Ecto neural progenitor cell (in vitro differentiated cells): ENCODE measurements around the gene CD93.

Experiments used
- DNase-seq: peaks from one replicate; pipeline ENCODE4 v3.0.0-alpha.2; 2018; ENCODE audit warnings: low spot score

The CD93 gene

GRCh38 chr20:23034721-23035671, 51.1 kb downstream of the CD93 start, which contains the start of gene SSTR4:
Gene SSTR4, plus strand, starts transcription at chr20:23035312. Its CDS starts 172 bp downstream, at chr20:23035484.
- DNase-seq = no peak

- no peak for DNase-seq
Observed at GRCh38 chr20:23033918-23034317, 52.2 kb downstream of the CD93 start.

- DNase-seq = no peak
Observed at GRCh38 chr20:23032750-23033078, 53.4 kb downstream of the CD93 start.

GRCh38 chr20:23032056-23032749, 53.9 kb downstream of the CD93 start:
- no peak for DNase-seq

- no peak for DNase-seq
Observed at GRCh38 chr20:23031346-23031745, 54.8 kb downstream of the CD93 start.
